OCI-LY1 (cell line): Measurements from ENCODE around the gene HYAL2.

Experiments used
- CTCF ChIP-seq: fragments of 200-600 bp; sonication (generic), shearing (Covaris generic); IDR thresholded peaks from 2 replicates; pipeline ENCODE4 v1.5.1; 2017; ENCODE audit warnings: mild to moderate bottlenecking, antibody characterized with exemption, low read length, moderate library complexity, mixed read lengths
- EZH2 ChIP-seq: fragments of 200-600 bp; sonication (generic), shearing (Covaris generic); IDR thresholded peaks from 2 replicates; pipeline ENCODE4 v1.8.0; 2017; ENCODE audit warnings: borderline replicate concordance, mixed run types, mild to moderate bottlenecking, antibody characterized with exemption, low read length, moderate library complexity, mixed read lengths

- no peak for TF ChIP-seq CTCF
- TF ChIP-seq EZH2: no peak
Measured at GRCh38 chr3:50356553-50356952, 34.0 kb upstream of the HYAL2 start.
